ENCODE results near the gene NDUFS7.

- TF ChIP-seq CTCF (IDR thresholded peaks at IDR 0.05) (no peak), POLR2AphosphoS5 (IDR thresholded peaks at IDR 0.05) (no peak), POLR2A (IDR thresholded peaks at IDR 0.05) (no peak)
Measured at GRCh38 chr19:1377965-1378785, 5.5 kb upstream of the NDUFS7 start.

Data from sigmoid colon (tissue), 4 donors.